Brain microvascular endothelial cell (primary cell): Measurements from ENCODE around the gene ZBTB25.

Experiments
- DNase-seq: peaks from one replicate; pipeline ENCODE4 v3.0.0-alpha.2; 2020
- H3K27ac ChIP-seq: fragments of 250-450 bp; sonication (Bioruptor Pico); 2 replicates; pipeline ENCODE4 v1.5.1; 2020; ENCODE audit warnings: mild to moderate bottlenecking, moderate library complexity
- H3K27me3 ChIP-seq: fragments of 250-450 bp; sonication (Bioruptor Pico); replicated peaks from 2 replicates; pipeline ENCODE4 v1.5.1; 2020; ENCODE audit warnings: mild to moderate bottlenecking
- H3K36me3 ChIP-seq: fragments of 250-450 bp; sonication (Bioruptor Pico); replicated peaks from 2 replicates; pipeline ENCODE4 v1.5.1; 2020; ENCODE audit warnings: mild to moderate bottlenecking
- H3K4me3 ChIP-seq: 2 replicates; pipeline ENCODE4 v1.5.1; 2011; ENCODE audit warnings: low read depth, mild to moderate bottlenecking, control low read depth, low read length, moderate library complexity
- CTCF ChIP-seq: IDR thresholded peaks from 2 replicates; pipeline ENCODE4 v1.5.1; 2011; ENCODE audit warnings: low read depth, mild to moderate bottlenecking, moderate library complexity, low read length, control low read depth, inconsistent platforms; ENCODE audit errors: missing control alignments
- in situ Hi-C: cut with HindIII; loops from 2 replicates; pipeline ENCODE4 v1.10.0; 2017; ENCODE audit warnings: low sequenced_read_pairs, low pct_ligation_motif_present

ZBTB25 gene

GRCh38 chr14:64478634-64479250 is 24.9 kb downstream of the ZBTB25 start:
- Histone ChIP-seq H3K4me3 (no peak overlapping the region), H3K27ac (no peak overlapping the region), H3K27me3 (no peaks in the 10 kb centered on the region), H3K36me3 (no peaks in the 10 kb centered on the region)
- TF ChIP-seq CTCF: peak; percentile 22
- DNase-seq: peak; percentile 9
- in situ Hi-C loops: no loop called here

- in situ Hi-C loops: no loop called here
- Histone ChIP-seq H3K4me3 (no peak overlapping the region), H3K27ac (no peak overlapping the region), H3K27me3 (no peaks in the 10 kb centered on the region), H3K36me3 (no peaks in the 10 kb centered on the region)
- no peak for DNase-seq
- TF ChIP-seq CTCF: no peak
These were observed 27.2 kb downstream of the ZBTB25 start for GRCh38 chr14:64476438-64476837.

- in situ Hi-C loops: no loop called here
- H3K36me3 ChIP-seq: no peaks in the 10 kb centered on the region
- no peak overlapping the region for H3K27ac ChIP-seq
- H3K4me3 ChIP-seq: no peak overlapping the region
- TF ChIP-seq CTCF: no peak
- no peak for DNase-seq
- no peaks in the 10 kb centered on the region for H3K27me3 ChIP-seq
These were observed 27.9 kb downstream of the ZBTB25 start for GRCh38 chr14:64475585-64476273.

- no peak overlapping the region for H3K4me3 ChIP-seq
- no peak overlapping the region for H3K27ac ChIP-seq
- no peak for TF ChIP-seq CTCF
- H3K36me3 ChIP-seq: no peaks in the 10 kb centered on the region
- in situ Hi-C loops: no loop called here
- no peaks in the 10 kb centered on the region for H3K27me3 ChIP-seq
- no peak for DNase-seq
These were observed 28.9 kb downstream of the ZBTB25 start for GRCh38 chr14:64474698-64475097.

GRCh38 chr14:64474041-64474440 is 29.6 kb downstream of the ZBTB25 start:
- no peaks in the 10 kb centered on the region for H3K27me3 ChIP-seq
- in situ Hi-C loops: no loop called here
- H3K36me3 ChIP-seq: no peaks in the 10 kb centered on the region
- H3K27ac ChIP-seq: no peak overlapping the region
- H3K4me3 ChIP-seq: no peak overlapping the region
- DNase-seq: no peak
- no peak for TF ChIP-seq CTCF

- TF ChIP-seq CTCF: no peak
- Histone ChIP-seq H3K4me3 (no peak overlapping the region), H3K27me3 (no peaks in the 10 kb centered on the region), H3K27ac (no peak overlapping the region), H3K36me3 (no peaks in the 10 kb centered on the region)
- in situ Hi-C loops: no loop called here
- DNase-seq: no peak
These were observed 35.2 kb downstream of the ZBTB25 start for GRCh38 chr14:64468451-64468850.
